IMR-90 (cell line): ENCODE data around the gene CDH13. TPM values are rescaled to one million over a fixed set of nuclear protein-coding genes. Genes with fewer than 3 reads are reported as not detected.

ENCODE experiments used
- ATAC-seq: fragments of 200-7000 bp; cut with Tn5 transposase; 2 replicates; pipeline ENCODE4 v1.9.1; 2020; ENCODE audit warnings: low read depth, mild to moderate bottlenecking, moderate library complexity
- BruUV-seq: library from RNA; stranded (reverse); fragments of 400-500 nt; replicated peaks from 2 replicates; lab custom pipeline; 2021; lab: Mats Ljungman, UMichigan
- CTCF ChIA-PET: fragments of 300-600 bp; formaldehyde crosslinking; extraction: SDS; loops from one replicate; lab custom pipeline; 2021; ENCODE audit warnings: antibody characterized with exemption; lab: Yijun Ruan, JAX
- POLR2A ChIA-PET: fragments of 300-600 bp; sonication (Branson Sonifier 250); formaldehyde crosslinking; loops from one replicate; lab custom pipeline; 2022; ENCODE audit warnings: antibody characterized with exemption; ENCODE audit not compliant: unreplicated experiment; lab: Charles Lee
- DNase-seq: peaks from one replicate; pipeline ENCODE4 v3.0.0; 2013
- H2AFZ ChIP-seq: replicated peaks from 2 replicates; pipeline ENCODE3; 2013; ENCODE audit warnings: low read length, mild to moderate bottlenecking; ENCODE audit not compliant: poor library complexity
- H2AK5ac ChIP-seq: 2 replicates; pipeline ENCODE4 v1.6.1; 2013; ENCODE audit warnings: low read depth, low read length, inconsistent platforms
- H2AK9ac ChIP-seq: replicated peaks from 2 replicates; pipeline ENCODE3; 2013; ENCODE audit warnings: mild to moderate bottlenecking, low read depth, low read length, moderate library complexity; ENCODE audit not compliant: poor library complexity
- H2BK120ac ChIP-seq: 2 replicates; pipeline ENCODE4 v1.6.1; 2013; ENCODE audit warnings: low read depth, low read length, inconsistent platforms
- H2BK15ac ChIP-seq: 3 replicates; pipeline ENCODE4 v1.6.1; 2013; ENCODE audit warnings: low read depth, low read length, inconsistent platforms
- H2BK20ac ChIP-seq: 2 replicates; pipeline ENCODE4 v1.6.1; 2013; ENCODE audit warnings: low read depth, mild to moderate bottlenecking, inconsistent platforms, low read length, moderate library complexity
- H2BK5ac ChIP-seq: 2 replicates; pipeline ENCODE4 v1.6.1; 2013; ENCODE audit warnings: mild to moderate bottlenecking, low read depth, low read length, inconsistent platforms; ENCODE audit not compliant: poor library complexity, severe bottlenecking
- H3K14ac ChIP-seq: replicated peaks from 2 replicates; pipeline ENCODE4 v1.6.1; 2013; ENCODE audit warnings: low read depth, low read length, inconsistent platforms
- H3K18ac ChIP-seq: 2 replicates; pipeline ENCODE4 v1.6.1; 2013; ENCODE audit warnings: low read depth, low read length, control low read depth
- H3K23ac ChIP-seq: 2 replicates; pipeline ENCODE4 v1.6.1; 2013; ENCODE audit warnings: low read depth, low read length, inconsistent platforms
- H3K27ac ChIP-seq: 2 replicates; pipeline ENCODE4 v1.5.1; 2013; ENCODE audit warnings: mild to moderate bottlenecking, control low read depth, low read length; ENCODE audit not compliant: insufficient read depth
- H3K27me3 ChIP-seq: 2 replicates; pipeline ENCODE4 v1.6.1; 2013; ENCODE audit warnings: low read length; ENCODE audit not compliant: control insufficient read depth, insufficient read depth
- H3K36me3 ChIP-seq: 2 replicates; pipeline ENCODE4 v1.6.1; 2013; ENCODE audit warnings: low read length, mixed read lengths; ENCODE audit not compliant: control insufficient read depth, insufficient read depth
- H3K4ac ChIP-seq: 2 replicates; pipeline ENCODE4 v1.6.1; 2013; ENCODE audit warnings: low read depth, low read length, inconsistent platforms
- H3K4me1 ChIP-seq: 2 replicates; pipeline ENCODE4 v1.6.1; 2013; ENCODE audit warnings: low read length, mixed read lengths; ENCODE audit not compliant: control insufficient read depth, insufficient read depth
- H3K4me2 ChIP-seq: 2 replicates; pipeline ENCODE4 v1.6.1; 2013; ENCODE audit warnings: low read depth, mild to moderate bottlenecking, control low read depth, low read length, moderate library complexity
- H3K4me3 ChIP-seq: 2 replicates; pipeline ENCODE4 v1.5.1; 2013; ENCODE audit warnings: low read depth, mild to moderate bottlenecking, control low read depth, low read length, moderate library complexity; ENCODE audit not compliant: insufficient read depth
- H3K56ac ChIP-seq: 2 replicates; pipeline ENCODE4 v1.6.1; 2013; ENCODE audit warnings: low read length, inconsistent platforms; ENCODE audit not compliant: insufficient read depth; ENCODE audit errors: extremely low read depth
- H3K79me1 ChIP-seq, 2 experiments: 2 replicates each; pipeline ENCODE4 v1.6.1; 2013; ENCODE audit warnings: low read length in 2 of 2, inconsistent platforms in 1 of 2, low read depth in 1 of 2
- H3K9ac ChIP-seq: 2 replicates; pipeline ENCODE4 v1.6.1; 2013; ENCODE audit warnings: low read depth, low read length, control low read depth
- H3K9me1 ChIP-seq: 2 replicates; pipeline ENCODE4 v1.6.1; 2013; ENCODE audit warnings: low read length, inconsistent platforms; ENCODE audit not compliant: insufficient read depth
- H3K9me3 ChIP-seq: 2 replicates; pipeline ENCODE4 v1.6.1; 2013; ENCODE audit warnings: low read length; ENCODE audit not compliant: control insufficient read depth, insufficient read depth
- H4K20me1 ChIP-seq: 2 replicates; pipeline ENCODE4 v1.6.1; 2013; ENCODE audit warnings: low read length, inconsistent platforms; ENCODE audit not compliant: insufficient read depth
- H4K5ac ChIP-seq: 2 replicates; pipeline ENCODE4 v1.6.1; 2013; ENCODE audit warnings: mild to moderate bottlenecking, low read depth, low read length, control low read depth
- H4K8ac ChIP-seq, 2 experiments: 2 replicates each; pipeline ENCODE4 v1.6.1; 2013; ENCODE audit warnings: low read depth in 2 of 2, low read length in 2 of 2, control low read depth in 1 of 2, inconsistent platforms in 1 of 2
- H4K91ac ChIP-seq: 2 replicates; pipeline ENCODE4 v1.6.1; 2013; ENCODE audit warnings: low read depth, low read length, inconsistent platforms; ENCODE audit not compliant: insufficient read depth
- CHD1 ChIP-seq: IDR thresholded peaks from 2 replicates; pipeline ENCODE4 v1.6.1; 2012; ENCODE audit warnings: low read depth, low read length, improper control_type of control experiment
- CTCF ChIP-seq: conservative IDR thresholded peaks from 2 replicates; pipeline ENCODE4 v1.5.1; 2012; ENCODE audit warnings: mild to moderate bottlenecking, low read depth, low read length, improper control_type of control experiment
- MAFK ChIP-seq: IDR thresholded peaks from 2 replicates; pipeline ENCODE4 v1.6.1; 2012; ENCODE audit warnings: low read depth, low read length, improper control_type of control experiment
- RFX5 ChIP-seq: IDR thresholded peaks from 2 replicates; pipeline ENCODE4 v1.8.0; 2012; ENCODE audit warnings: low read depth, mild to moderate bottlenecking, low read length, moderate library complexity
- WGBS, 2 experiments: methylation state at CpG; one replicate each; pipeline versions ENCODE4 v1.1.5 to v1.1.7; 2013; ENCODE audit warnings: missing lambda C conversion rate in 2 of 2; ENCODE audit not compliant: insufficient read length in 1 of 2; ENCODE audit errors: extremely low coverage in 2 of 2; 5-methylcytosine and 5-hydroxymethylcytosine counted together
- dilution Hi-C: fragments of 300-500 bp; cut with HindIII; formaldehyde crosslinking; loops from one replicate; pipeline ENCODE4 v1.14.3; 2018; ENCODE audit warnings: low sequenced_read_pairs; ENCODE audit not compliant: unreplicated experiment
- in situ Hi-C: fragments of 300-500 bp; cut with MboI; formaldehyde crosslinking; loops from 3 replicates; pipeline ENCODE4 v1.14.3; 2019; ENCODE audit warnings: low sequenced_read_pairs, inconsistent platforms, mixed read lengths
- intact Hi-C: fragments of 100-400 bp; cut with micrococcal nuclease; formaldehyde crosslinking; loops from 2 replicates; pipeline ENCODE4 v1.10.0; 2022
- polyA plus RNA-seq, 3 experiments: library from polyadenylated mRNA; depleted of rRNA; stranded (reverse); fragments of >200 nt; gene quantifications; 2 replicates each; pipeline ENCODE4 v1.2.3, GENCODE V29; 2012; ENCODE audit warnings: low replicate concordance in 1 of 3
- total RNA-seq: library from RNA; depleted of rRNA; stranded (reverse); fragments of >200 nt; gene quantifications from 2 replicates; pipeline ENCODE4 v1.2.3, GENCODE V29; 2012

CDH13 gene
- total and polyA plus RNA-seq, 2 of the 4 experiments (the other 2 are of a cell fraction), result 61.6 to 74.7 TPM

GRCh38 chr16:82882226-82882625 lies 255.5 kb downstream of the CDH13 start:
- no peak overlapping the region for H2BK120ac ChIP-seq

More at GRCh38 chr16:82882226-82882625, 255.5 kb downstream of the CDH13 start:
- no peaks in the 10 kb centered on the region for H3K4me1 ChIP-seq
- dilution Hi-C loops, result no loop called here
- no peak overlapping the region for H4K91ac ChIP-seq
- H3K4ac ChIP-seq, result no peak overlapping the region
- no peak overlapping the region for H2BK15ac ChIP-seq
- intact Hi-C loops, result loop anchor here (10.0 kb wide), 1 partner anchor 333 kb away; no protein-coding TSS in a partner anchor
- DNase-seq (no peak), ATAC-seq (no peak)
- H2AFZ ChIP-seq, result no peak overlapping the region
- no peaks in the 10 kb centered on the region for H3K27me3 ChIP-seq
- no peak overlapping the region for H4K5ac ChIP-seq
- BruUV-seq, result no TSS peak
- TF ChIP-seq CHD1, result no peak
- TF ChIP-seq MAFK, result no peak
- TF ChIP-seq RFX5, result no peak
- TF ChIP-seq CTCF, result no peak
- H3K14ac ChIP-seq, result no peak overlapping the region
- in situ Hi-C loops, result no loop called here
- H3K18ac ChIP-seq, result no peak overlapping the region
- H4K8ac ChIP-seq, result no peak overlapping the region
- no peak overlapping the region for H3K23ac ChIP-seq
- ChIA-PET POLR2A (no interaction called here), CTCF (no interaction called here)
- peaks cover 5% of the 10 kb centered on the region; the same call in 1 of the 2 replicates for H4K20me1 ChIP-seq
- no peak overlapping the region for H2AK5ac ChIP-seq
- no peak overlapping the region for H3K4me2 ChIP-seq
- H3K56ac ChIP-seq, result no peak overlapping the region
- H3K27ac ChIP-seq, result no peak overlapping the region
- H3K9me3 ChIP-seq, result no peaks in the 10 kb centered on the region
- no peak overlapping the region for H2AK9ac ChIP-seq
- H3K79me1 ChIP-seq, result peaks cover 0 to 25% of the 10 kb centered on the region in 2 experiments; a peak in 3 of 4 replicates
- WGBS, 2 experiments, result 83% methylated on average over 3 of the region's 6 CpGs; no CpG with 5 or more reads in 1 of the 2 experiments
- no peak overlapping the region for H2BK20ac ChIP-seq
- no peak overlapping the region for H3K9ac ChIP-seq
- no peak overlapping the region for H2BK5ac ChIP-seq
- H3K36me3 ChIP-seq, result no peaks in the 10 kb centered on the region
- H3K9me1 ChIP-seq, result no peaks in the 10 kb centered on the region; the same call in 1 of the 2 replicates
- H3K4me3 ChIP-seq, result no peak overlapping the region
